Activated CD4-positive, CD25-positive, alpha-beta regulatory T cell treated with anti-CD3 and anti-CD28 coated beads, Interleukin-2, amount 50 U/mL, for 72 hours (primary cell): ENCODE results near the gene RINL.

Experiments used
- DNase-seq: peaks from one replicate; pipeline ENCODE4 v3.0.0; 2021

The RINL gene, protein sequence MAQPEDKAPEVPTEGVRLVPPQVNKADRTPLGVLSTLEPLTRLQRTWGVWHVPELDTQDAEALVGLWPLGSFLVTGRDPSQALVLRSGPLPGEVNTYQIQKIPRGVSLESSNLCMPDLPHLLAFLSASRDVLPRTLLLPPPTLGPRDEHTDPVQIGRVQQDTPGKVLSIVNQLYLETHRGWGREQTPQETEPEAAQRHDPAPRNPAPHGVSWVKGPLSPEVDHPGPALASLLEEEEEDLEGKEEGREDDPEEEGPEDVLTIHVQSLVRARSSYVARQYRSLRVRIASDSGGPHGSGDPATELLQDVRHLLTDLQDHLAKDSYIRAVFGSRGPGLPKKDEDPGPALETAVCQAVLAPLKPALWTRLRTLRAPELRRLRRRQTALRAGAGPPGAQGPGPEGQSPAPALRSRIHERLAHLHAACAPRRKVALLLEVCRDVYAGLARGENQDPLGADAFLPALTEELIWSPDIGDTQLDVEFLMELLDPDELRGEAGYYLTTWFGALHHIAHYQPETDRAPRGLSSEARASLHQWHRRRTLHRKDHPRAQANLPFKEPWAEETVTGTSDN

GRCh38 chr19:38877781-38878574 is at the start of gene RINL:
Gene RINL (minus strand): TSS chr19:38878275. CDS start chr19:38876742, 1,533 bp downstream.
- DNase-seq: peak; percentile 72

DNA sequence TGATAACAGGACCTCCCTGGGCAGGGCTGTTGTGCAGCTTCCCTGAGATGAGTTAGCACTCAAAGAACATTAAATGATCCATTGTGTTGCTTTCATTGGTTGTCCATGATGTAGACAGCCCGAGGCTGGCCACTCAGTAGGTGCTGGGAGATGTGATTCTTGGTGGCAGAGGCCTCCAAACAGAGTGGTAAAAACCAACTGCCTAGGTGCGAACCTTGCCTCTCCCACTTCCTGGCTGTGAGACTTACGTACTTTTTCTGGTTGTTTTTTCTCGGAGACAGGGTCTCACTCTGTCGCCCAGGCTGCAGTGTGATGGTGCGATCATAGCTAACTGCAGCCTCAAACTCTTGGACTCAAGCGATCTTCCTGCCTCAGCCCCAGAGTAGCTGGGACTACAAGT is 46.3 kb upstream of the RINL start:
- no peak for DNase-seq

DNA sequence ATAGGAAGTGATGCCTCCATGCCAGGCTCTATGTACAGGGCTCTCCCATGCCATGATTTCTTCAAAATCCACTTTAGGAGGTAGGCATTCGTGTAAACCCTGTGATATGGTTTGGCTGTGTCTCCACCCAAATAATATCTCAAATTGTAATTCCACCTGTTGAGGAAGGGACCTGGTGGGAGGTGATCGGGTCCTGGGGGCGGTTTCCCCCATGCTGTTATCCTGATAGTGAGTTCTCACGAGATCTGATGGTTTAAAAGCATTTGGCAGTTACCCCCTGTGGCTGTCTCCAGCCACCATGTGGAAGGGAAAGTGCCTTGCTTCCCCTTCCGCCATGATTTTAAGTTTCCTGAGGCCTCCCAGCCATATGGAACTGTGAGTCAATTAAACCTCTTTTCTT is 44.4 kb upstream of the RINL start:
- DNase-seq: no peak

GRCh38 chr19:38921420-38922274 is 43.6 kb upstream of the RINL start:
- no peak for DNase-seq

DNA sequence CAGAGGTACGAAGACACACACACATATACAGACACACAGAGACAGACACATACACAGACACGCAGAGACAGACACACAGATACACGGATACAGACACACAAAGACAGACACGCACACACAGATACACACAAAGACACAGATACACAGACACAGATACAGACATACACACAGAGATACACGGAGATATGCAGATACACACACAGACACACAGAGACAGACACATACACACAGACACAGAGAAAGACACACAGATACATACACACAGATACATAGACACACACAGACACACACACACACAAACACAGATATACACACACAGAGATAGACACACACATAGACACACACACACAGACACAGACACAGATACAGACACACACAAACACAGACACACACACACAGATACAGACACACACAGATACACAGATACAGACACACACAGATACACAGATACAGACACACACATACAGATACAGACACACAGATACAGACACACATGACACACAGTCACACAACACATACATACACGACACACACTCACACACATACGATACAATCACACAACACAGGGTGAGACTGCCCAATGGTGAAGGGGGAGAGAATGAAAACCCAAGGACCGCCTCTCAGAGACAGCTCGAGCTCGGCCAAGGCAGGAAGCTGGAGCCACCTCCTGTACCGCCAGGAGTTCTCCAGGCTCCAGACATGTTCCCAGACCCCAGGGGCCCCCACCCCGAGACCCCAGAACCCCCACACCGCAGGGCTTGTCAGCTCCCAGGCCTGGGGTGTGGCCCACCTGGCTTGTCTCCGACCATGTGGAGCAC is 42.7 kb upstream of the RINL start:
- DNase-seq: no peak

- no peak for DNase-seq
These were observed 41.9 kb upstream of the RINL start for GRCh38 chr19:38919837-38920601.

DNA sequence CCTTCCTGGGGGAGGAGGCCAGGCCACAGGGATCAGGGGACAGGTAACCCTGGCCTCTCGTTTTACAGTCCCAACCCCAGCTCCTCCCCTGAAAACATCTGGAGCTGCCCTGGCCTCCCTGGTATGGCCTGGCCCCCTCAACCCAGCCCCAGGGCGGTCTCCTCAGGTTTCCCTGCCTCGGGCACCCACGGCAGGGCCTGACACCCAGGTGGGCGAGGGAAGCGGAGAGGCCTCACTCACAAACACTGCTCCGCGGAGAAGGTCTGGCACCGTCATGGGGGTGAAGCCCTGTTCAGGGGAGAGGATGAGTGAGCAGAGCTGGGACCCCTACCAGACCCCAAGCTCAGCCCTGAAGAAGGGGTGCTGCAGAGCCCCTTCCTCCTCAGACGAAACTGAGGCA is 40.5 kb upstream of the RINL start:
- no peak for DNase-seq

DNA sequence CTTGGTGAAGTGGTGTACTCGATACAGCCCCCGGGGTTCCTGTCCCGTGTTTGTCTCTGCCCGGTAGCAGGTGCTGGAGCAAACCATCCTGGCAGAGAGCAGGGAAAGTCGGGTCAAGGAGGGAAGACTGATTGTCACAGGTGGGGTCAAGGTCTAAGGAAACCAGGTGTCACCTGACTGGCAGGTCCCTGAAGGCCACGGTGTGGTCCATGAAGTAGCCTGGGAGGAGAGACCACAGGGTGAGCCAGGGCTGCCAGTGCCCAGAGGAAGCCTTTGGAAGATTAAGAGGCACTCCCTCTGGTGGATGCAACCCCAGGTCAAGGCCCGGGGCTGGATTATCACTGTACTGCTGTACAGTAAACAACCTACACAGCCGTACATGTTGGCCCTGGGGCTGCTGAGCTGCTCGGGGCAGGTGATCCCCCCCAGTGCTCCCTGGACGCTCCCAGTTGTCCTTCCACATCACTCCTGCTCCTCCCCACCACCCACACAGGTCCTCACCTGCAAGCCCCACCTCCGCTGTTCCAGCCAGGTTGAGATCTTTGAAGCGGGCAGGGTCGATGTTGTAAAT is 39.9 kb upstream of the RINL start:
- no peak for DNase-seq

- DNase-seq: no peak
These were observed 39.4 kb upstream of the RINL start for GRCh38 chr19:38917516-38917915.

DNA sequence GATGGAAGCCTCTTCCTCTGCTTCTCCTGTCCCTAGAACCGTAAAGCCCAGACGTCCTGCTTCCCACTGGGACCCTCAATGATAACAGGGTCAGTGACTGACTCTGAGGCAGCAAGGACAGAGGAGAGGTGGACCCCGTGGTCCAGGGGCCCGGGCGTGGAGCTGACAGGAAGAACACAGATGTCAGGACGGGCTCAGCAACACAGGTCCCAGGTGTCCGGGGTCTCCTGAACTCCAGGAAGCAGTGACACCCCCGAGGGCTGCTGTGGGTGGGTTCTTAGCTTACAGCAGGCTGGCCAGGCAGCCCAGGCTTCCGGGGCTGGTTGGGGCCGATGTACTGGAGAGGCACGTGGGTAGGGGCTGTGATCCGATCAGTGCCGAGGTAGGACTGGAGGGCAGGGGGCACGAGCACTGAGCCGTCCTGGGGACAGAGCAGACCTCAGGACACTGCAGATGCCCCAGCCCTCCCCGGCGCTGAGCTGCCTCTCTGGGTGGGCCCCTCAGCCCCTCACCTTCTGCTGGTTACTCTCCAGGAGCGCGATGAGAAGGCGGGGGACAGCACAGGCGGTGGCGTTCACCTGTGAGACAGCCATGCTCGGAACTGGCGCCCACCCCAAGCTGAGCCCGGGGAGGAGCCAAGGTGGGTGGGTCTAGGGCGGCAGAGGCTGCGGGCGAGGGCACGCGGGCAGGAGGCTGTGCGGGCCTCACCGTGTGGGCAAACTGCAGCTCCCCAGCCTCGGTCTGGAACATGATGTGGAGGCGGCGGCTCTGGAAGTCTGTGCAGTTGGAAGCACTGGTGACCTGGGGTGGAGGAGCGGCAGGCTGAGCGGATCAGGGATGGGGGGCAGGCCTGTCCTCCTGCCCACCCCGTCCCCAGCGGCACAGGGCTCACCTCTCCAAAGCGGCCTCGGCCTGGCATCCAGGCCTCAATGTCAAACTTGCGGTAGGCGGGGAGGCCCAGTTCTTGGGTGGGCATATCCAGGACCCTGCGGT is 37.5 kb upstream of the RINL start:
- no peak for DNase-seq

- DNase-seq: no peak
These were observed 35.9 kb upstream of the RINL start for GRCh38 chr19:38913958-38914357.

DNA sequence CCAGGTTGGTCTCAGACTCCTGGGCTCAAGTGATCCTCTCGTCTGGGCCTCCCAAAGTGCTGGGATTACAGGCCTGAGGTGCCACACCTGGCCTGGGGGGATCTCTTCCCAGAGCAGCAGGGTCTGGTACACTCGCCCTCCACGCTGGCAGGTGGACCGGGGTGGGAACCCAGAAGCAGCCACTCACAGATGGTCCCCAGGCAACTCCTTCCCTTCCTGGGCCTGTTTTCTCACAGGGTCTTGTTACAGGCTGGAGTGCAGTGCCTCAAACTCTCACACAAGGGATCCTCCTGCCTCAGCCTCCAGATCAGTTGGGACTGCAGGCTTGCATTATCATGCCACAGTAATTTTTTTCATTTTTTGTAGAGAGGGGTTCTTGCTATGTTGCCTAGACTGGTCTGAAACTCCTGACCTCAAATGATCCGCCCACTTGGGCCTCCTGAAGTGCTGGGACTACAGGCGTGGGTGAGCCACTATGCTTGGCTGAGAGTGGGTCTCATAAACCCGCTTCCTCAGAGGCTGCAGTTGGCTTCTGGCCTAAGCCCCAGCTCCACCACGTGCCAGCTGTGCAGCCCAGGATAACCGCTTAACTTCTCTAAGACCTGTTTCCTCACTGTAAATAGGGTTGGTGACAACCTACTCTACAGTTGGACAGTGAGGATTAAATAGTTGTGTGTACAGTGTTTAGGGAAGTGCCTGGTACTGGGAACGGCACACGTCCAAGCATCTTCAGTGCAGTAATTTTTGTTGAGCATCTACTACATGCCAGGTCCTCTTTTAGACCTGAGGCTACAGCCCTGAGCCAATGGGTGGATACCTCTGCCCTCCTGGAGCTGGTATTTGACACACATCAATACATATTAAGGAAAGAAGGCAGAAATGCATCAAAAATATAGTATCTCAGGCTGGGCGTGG is 34.8 kb upstream of the RINL start:
- no peak for DNase-seq

GRCh38 chr19:38911388-38912001 is 33.4 kb upstream of the RINL start:
- DNase-seq: no peak

DNA sequence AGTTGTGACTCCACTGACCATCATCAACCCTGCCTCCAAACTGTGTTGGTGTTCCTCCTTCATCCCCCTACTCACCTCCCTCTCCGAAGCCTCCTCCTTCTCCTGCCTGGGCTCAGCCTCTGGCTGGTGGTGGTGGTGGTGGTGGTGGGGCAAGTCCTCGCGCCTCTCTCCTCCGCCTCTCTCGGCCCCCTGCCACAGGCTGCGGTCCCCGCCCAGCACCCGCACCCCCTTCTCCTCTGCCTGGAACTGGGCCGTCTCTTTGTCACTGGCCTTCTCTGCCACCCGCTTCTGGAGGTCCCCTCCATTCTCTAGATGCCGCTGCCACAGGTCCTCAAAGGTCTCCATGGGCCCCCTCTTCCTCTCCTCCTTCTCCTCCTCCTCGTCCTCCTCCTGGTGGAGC is 32.4 kb upstream of the RINL start:
- DNase-seq: no peak

- no peak for DNase-seq
These were observed 30.8 kb upstream of the RINL start for GRCh38 chr19:38908911-38909310.

- DNase-seq: no peak
These were observed 29.6 kb upstream of the RINL start for GRCh38 chr19:38907670-38908069.

GRCh38 chr19:38907227-38907626 is 29.2 kb upstream of the RINL start:
- no peak for DNase-seq

GRCh38 chr19:38905620-38906019 is 27.5 kb upstream of the RINL start:
- no peak for DNase-seq
